Hematopoietic multipotent progenitor cell treated with erythropoietin and hydrocortisone succinate and interleukin-3 and kit ligand, for 8 days (in vitro differentiated cells): ENCODE results near the gene DELE1.
"Not testable (repeated sequence)": the region's sequence is repeated elsewhere in the genome, so short reads cannot be mapped to it uniquely, and the experiment has no call there.

Experiments used
- DNase-seq: peaks from one replicate; pipeline ENCODE4 v3.0.0-alpha.2; 2015

Gene DELE1

DNA sequence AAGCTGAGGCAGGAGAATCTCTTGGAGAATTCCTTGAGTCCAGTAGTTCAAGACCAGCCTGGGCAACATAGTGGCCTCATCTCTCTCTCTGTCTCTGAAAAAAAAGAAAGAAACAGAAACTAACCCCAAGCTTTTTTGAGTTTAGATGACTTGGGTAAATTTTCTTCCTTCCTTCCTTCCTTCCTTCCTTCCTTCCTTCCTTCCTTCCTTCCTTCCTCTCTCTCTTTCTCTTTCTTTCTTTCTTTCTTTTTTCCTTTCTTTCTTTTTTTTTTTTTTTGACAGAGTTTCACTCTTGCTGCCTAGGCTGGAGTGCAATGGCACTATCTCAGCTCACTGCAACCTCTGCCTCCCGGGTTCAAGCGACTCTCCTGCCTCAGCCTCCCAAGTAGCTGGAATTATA is 33.2 kb upstream of the DELE1 start:
- DNase-seq = not testable (repeated sequence)

DNA sequence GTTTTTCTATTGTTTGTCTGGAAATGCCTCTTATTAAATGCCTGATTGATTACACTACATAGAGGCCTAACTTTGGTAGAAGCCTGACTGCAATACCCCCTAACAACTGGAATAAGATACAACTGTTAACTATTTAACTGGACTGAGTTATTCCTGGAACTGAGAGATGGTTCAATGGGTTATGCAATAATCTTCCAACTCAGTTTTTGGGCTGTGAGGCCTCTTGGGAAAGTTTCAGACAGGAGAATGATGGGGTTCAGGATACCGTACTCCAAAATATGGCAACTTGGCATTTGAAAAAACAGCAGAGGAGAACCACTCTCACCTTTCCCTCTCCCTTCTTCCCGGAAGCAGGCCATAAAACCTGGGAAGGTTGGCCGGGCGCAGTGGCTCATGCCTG is 26.2 kb upstream of the DELE1 start:
- no peak for DNase-seq

- no peak for DNase-seq
Observed at GRCh38 chr5:141898448-141899049, 25.1 kb upstream of the DELE1 start.

GRCh38 chr5:141902015-141902814 is 21.5 kb upstream of the DELE1 start:
- peak; percentile 12 for DNase-seq

DNA sequence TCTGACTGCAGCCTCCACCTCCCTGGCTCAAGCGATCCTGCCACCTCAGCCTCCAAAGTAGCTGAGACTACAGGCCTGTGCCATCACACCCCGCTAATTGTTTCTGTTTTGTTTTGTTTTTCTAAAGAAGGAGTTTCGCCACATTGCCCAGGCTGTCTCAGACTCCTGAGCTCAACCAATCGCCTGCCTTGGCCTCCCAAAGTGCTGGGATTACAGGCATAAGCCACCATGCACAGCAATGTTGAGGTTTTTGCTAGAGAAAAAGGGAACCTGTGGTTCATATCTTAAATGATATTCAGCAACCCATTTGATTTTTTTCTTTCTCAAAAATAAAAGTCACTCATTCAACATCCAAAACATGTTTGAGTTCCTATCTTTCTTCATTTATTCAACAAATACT is 20.4 kb upstream of the DELE1 start:
- DNase-seq = no peak

- no peak for DNase-seq
Observed at GRCh38 chr5:141904551-141904950, 19.1 kb upstream of the DELE1 start.

DNA sequence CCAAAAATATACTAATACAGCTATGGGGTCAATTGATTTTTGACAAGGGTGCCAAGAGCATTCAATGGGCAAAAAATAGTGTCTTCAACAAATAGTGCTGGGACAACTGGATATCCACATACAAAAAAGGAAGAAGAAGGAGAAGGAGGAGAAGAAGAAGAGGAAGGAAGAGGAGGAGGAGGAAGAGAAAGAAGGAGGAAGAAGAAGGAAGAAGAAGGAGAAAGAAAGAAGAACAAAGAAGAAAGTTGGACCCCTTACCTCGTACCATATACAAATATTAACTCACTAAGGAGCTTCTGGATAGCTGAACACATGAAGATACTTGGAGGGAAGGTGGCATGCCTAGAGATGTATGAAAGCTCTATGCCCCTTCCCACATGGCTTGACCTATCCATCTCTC is 17.2 kb upstream of the DELE1 start:
- DNase-seq = no peak

DNA sequence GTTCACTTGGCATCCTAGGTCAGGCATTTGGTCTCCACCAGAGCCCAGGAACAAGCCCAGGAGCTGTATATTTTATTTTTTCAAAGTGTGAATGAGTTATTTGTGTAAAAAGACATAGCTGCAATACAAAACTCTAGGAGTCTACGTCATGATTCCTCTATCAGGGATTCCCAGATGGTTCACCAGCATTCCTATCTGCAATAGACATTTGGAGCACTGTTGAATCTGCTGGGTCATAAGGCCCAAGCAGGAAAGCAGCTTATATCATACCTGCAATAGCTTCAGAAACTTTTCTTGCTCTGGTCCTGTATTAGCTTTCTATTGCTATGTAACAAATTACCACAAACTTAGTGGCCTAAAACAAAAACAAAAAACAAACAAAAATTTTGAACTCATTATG is 16.7 kb upstream of the DELE1 start:
- no peak for DNase-seq

- DNase-seq = no peak
Observed at GRCh38 chr5:141908796-141909195, 14.9 kb upstream of the DELE1 start.

- DNase-seq = no peak
Observed at GRCh38 chr5:141909212-141909611, 14.5 kb upstream of the DELE1 start.

- no peak for DNase-seq
Observed at GRCh38 chr5:141910271-141910673, 13.4 kb upstream of the DELE1 start.

DNA sequence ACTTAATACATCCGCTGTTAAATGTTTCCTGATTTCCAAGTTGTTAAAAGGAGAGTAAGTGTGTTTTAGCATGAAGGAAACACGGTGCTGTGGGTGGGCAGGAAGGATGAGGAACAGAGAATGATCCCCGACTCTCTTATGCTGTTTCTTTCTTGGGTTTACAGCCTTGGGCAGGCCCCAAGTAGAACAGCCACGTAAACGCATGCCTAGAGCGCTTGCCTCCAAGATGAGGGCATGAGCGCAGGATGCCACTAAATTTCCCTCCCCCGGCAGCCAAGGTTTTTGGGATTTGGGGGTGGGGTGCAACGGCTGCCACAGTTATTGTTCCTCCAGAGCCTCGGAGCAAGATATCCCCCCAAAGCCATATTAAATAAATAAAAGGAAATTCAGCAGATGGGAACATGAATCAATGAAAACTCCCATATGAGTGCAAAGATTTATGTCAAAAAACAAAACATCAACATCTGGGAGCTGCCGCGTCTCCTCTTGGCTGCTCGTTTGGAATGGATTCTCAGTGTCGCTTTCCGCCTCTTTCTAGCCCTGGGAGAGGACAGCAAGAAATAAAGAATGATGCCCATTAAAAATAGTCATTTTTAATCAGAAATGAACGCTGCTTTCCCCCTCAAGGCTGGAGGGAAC is 10.0 kb upstream of the DELE1 start:
- no peak for DNase-seq

GRCh38 chr5:141914199-141914743 is 9.4 kb upstream of the DELE1 start:
- DNase-seq = no peak

DNA sequence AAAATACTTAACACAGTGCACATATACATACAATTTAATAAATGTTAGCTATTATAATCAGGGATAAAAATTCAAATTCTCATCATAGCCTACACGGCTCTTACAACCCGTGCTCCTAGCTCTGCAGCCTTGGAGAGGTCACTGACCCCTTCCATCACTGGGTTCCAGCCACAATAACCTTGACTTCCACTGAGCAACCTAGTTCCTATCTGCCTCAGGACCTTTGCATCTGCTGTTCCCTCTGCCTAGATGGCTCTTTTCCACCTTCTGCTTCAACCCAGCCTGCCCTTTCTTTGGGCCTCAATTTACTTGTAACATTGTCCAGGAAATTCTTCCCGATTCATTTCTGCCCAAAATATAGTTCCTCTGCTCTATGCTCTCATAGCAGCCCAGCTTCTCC is 8.9 kb upstream of the DELE1 start:
- DNase-seq = no peak

DNA sequence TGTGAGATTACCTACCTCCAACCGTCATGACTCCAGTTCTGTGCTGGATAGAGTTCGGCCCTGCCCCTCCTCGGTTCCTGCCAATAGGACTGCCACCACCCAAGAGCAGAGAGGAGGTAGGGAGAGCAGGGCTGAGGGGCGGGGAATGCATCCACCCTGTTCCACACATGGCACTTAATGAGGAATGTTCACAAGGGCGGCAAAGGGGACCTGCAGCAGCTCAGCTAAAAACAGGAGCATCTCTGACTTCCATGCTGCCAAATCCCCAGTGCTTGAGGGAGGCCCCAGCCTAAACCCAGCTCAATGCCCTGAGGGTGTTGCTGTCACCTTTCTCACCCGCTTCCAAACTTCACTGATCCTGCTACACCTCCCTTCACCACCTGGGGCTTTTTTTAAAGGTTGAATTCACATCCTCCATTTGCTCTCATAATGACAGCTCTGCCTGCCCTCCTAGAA is 7.8 kb upstream of the DELE1 start:
- DNase-seq = no peak

DNA sequence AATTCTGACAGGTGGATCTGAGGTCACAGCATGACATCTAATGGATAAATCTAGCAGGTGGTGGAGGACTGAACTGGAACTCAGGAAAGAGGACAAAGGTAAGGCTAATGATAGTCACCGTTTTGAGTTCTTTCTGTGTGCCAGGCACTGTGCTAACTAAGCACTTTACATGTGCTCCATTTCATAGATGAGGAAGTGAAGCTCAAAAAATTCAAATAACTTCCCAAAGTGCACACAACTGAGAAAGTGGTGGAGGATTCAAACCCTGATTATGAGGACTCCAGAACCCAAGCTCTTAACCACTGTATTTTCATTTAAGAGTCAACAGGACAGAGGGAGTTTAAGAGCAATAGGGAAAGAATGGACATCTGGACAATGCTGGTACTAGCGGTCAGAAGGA is 7.1 kb upstream of the DELE1 start:
- no peak for DNase-seq

DNA sequence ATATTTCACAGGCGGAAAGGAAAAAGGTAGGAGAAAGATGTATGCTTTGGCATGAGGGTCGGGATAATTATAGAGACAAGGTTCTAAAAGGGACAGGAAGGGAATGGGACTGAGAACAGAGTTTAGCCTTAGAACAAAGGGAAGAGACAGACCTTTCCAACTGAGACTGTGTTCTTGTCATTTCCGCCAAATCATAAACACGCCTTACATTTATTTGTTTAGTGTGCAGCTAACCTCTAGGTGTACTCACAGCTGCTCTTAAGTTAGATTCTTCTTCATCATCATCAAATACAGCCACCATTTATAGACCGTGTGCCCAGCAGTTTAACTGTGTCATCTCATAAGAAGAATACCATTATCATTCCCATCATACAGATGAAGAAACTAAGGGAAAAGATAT is 5.9 kb upstream of the DELE1 start:
- no peak for DNase-seq

DNA sequence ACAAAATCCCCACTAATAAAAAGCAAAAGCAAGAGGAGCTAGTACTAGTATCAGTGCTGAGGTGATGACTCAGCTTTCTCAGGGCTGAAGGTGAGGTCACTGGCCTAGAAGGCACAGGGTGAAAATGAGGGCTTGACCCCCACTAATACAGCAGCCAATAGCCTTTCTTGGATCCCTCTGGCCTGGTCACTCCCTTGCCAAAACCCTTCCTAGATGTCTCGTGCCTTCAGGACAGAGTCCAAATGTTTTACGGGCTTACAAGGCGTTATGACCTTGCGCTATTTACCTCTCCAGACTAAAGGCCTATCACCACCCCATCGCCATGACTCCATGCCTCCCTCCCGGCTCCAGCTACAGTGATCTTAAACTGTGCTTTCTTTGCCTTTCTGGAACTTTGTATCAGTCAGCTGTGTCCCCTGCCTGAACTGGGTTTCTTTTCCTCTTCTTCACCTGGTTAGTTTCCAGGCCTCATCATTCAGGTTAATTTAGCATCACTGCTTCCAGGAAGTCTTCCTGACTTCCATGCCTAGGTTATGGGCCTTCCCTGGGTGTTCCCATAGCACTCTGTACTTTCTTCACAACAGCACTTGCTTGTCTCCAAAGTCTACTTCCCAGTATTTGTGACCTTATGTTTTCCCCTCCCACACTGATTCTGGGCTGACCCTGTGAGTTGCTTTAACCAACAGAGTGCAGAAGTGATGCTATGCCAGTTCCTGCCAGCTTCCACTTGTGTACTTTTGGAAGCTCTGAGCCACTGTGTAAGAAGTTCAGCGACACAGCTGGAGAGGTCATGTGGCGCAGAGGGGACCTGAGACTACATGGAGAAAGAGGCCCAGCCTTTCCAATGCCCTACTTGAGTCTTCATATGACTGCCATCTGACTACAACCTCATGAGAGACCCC is 4.2 kb upstream of the DELE1 start:
- DNase-seq = no peak

DNA sequence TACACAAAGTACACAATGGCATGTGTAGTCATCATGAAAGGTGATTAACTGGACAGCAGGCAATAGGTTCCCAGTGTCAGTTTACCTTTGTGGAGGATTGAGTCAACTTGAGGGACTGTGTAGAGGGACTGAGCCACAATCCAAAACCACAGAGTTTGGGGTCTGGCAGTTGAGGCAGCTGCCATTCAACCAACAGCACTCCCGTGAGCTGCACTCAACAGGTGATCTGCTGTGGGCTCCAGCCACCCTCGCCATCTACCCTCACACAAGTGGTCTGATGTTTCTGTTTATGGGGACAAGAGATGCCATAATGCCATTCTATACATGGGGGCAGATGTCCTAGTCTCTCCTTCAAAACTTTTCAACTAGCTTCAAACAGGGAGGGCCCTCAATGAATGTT is 2.9 kb upstream of the DELE1 start:
- no peak for DNase-seq

- DNase-seq = not testable (repeated sequence)
Observed at GRCh38 chr5:141922827-141923447, 734 bp upstream of the DELE1 start.

DNA sequence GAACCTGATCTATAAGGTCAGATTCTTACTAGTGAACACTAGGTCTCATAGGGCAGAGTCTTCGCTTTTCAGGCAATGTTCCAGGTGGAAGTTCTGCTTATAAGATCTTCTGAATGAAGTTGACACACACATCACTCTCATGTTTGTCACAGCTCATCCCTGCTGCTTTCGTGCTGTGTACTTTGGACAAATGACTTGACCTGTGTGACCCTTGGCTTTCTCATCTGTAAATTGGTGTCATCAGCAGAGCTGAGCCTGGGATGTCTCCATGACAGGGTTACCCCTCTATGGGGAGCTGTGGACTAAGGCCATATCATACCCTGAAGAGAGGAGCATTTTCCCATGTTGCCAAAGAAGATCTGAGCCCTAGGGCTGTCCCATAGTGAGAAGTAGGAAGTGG is 2.8 kb downstream of the DELE1 start:
- no peak for DNase-seq

- DNase-seq = no peak
Observed at GRCh38 chr5:141928051-141928450, 4.4 kb downstream of the DELE1 start.
